CD14-positive monocyte (primary cell): ENCODE measurements around the gene SYDE1. TPM values are rescaled to one million over a fixed set of nuclear protein-coding genes. Genes with fewer than 3 reads are reported as not detected.

Experiments used
- DNase-seq, 3 donors: peaks; one replicate each; pipeline ENCODE4 v3.0.0-alpha.2; 2011 to 2022
- H2AFZ ChIP-seq: 2 replicates; pipeline ENCODE4 v1.6.0; 2012; ENCODE audit warnings: mild to moderate bottlenecking, low read depth, low read length, inconsistent platforms; ENCODE audit not compliant: insufficient read depth, poor library complexity, severe bottlenecking
- H3K27ac ChIP-seq, 2 donors: 1 replicate in 1 of 2; 2 replicates in 1 of 2; pipeline ENCODE4 v1.5.1; 2012 to 2013; ENCODE audit warnings: low read length in 2 of 2, control low read depth in 1 of 2, inconsistent platforms in 1 of 2, low read depth in 1 of 2, mild to moderate bottlenecking in 1 of 2
- H3K27me3 ChIP-seq, 2 donors: one replicate each; pipeline versions ENCODE4 v1.6.0 to v1.6.1; 2011 to 2013; ENCODE audit warnings: low read length in 2 of 2; ENCODE audit not compliant: control insufficient read depth in 2 of 2, insufficient read depth in 2 of 2
- H3K36me3 ChIP-seq, 2 donors: replicated peaks in 1 of 2; 1 replicate in 1 of 2; 2 replicates in 1 of 2; pipeline versions ENCODE4 v1.5.1 to v1.6.1; 2012 to 2013; ENCODE audit warnings: low read length in 2 of 2, control low read depth in 1 of 2, inconsistent platforms in 1 of 2, mild to moderate bottlenecking in 1 of 2; ENCODE audit not compliant: insufficient read depth in 2 of 2, control insufficient read depth in 1 of 2
- H3K4me1 ChIP-seq, 2 donors: 1 replicate in 1 of 2; 2 replicates in 1 of 2; pipeline versions ENCODE4 v1.5.1 to v1.6.1; 2012 to 2013; ENCODE audit warnings: low read length in 2 of 2, control low read depth in 1 of 2, inconsistent platforms in 1 of 2, mild to moderate bottlenecking in 1 of 2, moderate library complexity in 1 of 2; ENCODE audit not compliant: insufficient read depth in 2 of 2, control insufficient read depth in 1 of 2
- H3K4me2 ChIP-seq: replicated peaks from 2 replicates; pipeline ENCODE3; 2012; ENCODE audit warnings: low read length, moderate library complexity, mild to moderate bottlenecking; ENCODE audit not compliant: poor library complexity, severe bottlenecking; ENCODE audit errors: extremely low read depth
- H3K4me3 ChIP-seq, 3 experiments: fragments of 200-600 bp in 1 of 3; sonication (generic) in 1 of 3; replicated peaks in 1 of 3; 1 replicate in 2 of 3; 2 replicates in 1 of 3; pipeline ENCODE4 v1.5.1; 2011 to 2013; ENCODE audit warnings: low read length in 3 of 3, mild to moderate bottlenecking in 3 of 3, control low read depth in 2 of 3, low read depth in 2 of 3, inconsistent platforms in 1 of 3, moderate library complexity in 1 of 3
- H3K79me2 ChIP-seq: 2 replicates; pipeline ENCODE4 v1.6.0; 2012; ENCODE audit warnings: mild to moderate bottlenecking, control low read depth, inconsistent platforms, low read length, moderate library complexity; ENCODE audit not compliant: insufficient read depth
- H3K9ac ChIP-seq: 2 replicates; pipeline ENCODE4 v1.6.0; 2017; ENCODE audit warnings: low read length, mild to moderate bottlenecking; ENCODE audit not compliant: insufficient read depth, poor library complexity, severe bottlenecking
- H3K9me3 ChIP-seq, 2 donors: replicated peaks in 1 of 2; 1 replicate in 1 of 2; 2 replicates in 1 of 2; pipeline versions ENCODE4 v1.5.1 to v1.6.1; 2012 to 2013; ENCODE audit warnings: low read length in 2 of 2, control low read depth in 1 of 2; ENCODE audit not compliant: control insufficient read depth in 1 of 2, insufficient read depth in 1 of 2
- H4K20me1 ChIP-seq: 2 replicates; pipeline ENCODE4 v1.6.0; 2012; ENCODE audit warnings: mild to moderate bottlenecking, low read length, control low read depth, moderate library complexity; ENCODE audit not compliant: insufficient read depth
- H3K27ac Mint-ChIP-seq, 7 donors: one replicate each; pipeline ENCODE4 v1.8.0; 2020; ENCODE audit warnings: mild to moderate bottlenecking in 7 of 7, mixed read lengths in 7 of 7, moderate library complexity in 6 of 7, inconsistent platforms in 2 of 7
- H3K27me3 Mint-ChIP-seq, 3 donors: one replicate each; pipeline ENCODE4 v1.8.0; 2021 to 2022; ENCODE audit warnings: low read depth in 3 of 3, mild to moderate bottlenecking in 3 of 3, mixed read lengths in 3 of 3, moderate library complexity in 3 of 3, inconsistent platforms in 1 of 3
- H3K36me3 Mint-ChIP-seq, 2 donors: one replicate each; pipeline ENCODE4 v1.8.0; 2020; ENCODE audit warnings: mixed read lengths in 2 of 2, inconsistent platforms in 1 of 2, mild to moderate bottlenecking in 1 of 2
- H3K4me1 Mint-ChIP-seq: one replicate; pipeline ENCODE4 v1.8.0; 2020; ENCODE audit warnings: mild to moderate bottlenecking, mixed read lengths
- H3K4me3 Mint-ChIP-seq, 2 donors: one replicate each; pipeline ENCODE4 v1.8.0; 2020; ENCODE audit warnings: mild to moderate bottlenecking in 2 of 2, mixed read lengths in 2 of 2, moderate library complexity in 1 of 2
- H3K9me3 Mint-ChIP-seq, 7 donors: one replicate each; pipeline ENCODE4 v1.8.0; 2020 to 2022; ENCODE audit warnings: mixed read lengths in 7 of 7, mild to moderate bottlenecking in 6 of 7, moderate library complexity in 6 of 7, inconsistent platforms in 2 of 7
- CTCF ChIP-seq: fragments of 200-600 bp; IDR thresholded peaks from one replicate; pipeline ENCODE4 v1.8.0; 2022; ENCODE audit warnings: antibody characterized with exemption, mild to moderate bottlenecking
- WGBS: methylation state at CpG from one replicate; pipeline ENCODE4 v1.1.5; 2013; ENCODE audit warnings: missing lambda C conversion rate; ENCODE audit not compliant: insufficient coverage; 5-methylcytosine and 5-hydroxymethylcytosine counted together
- intact Hi-C, 2 donors: fragments of 100-400 bp; cut with micrococcal nuclease; formaldehyde crosslinking; loops; one replicate each; pipeline versions ENCODE4 v1.15.0 to v1.15.1; 2023
- polyA plus RNA-seq, 3 donors: library from polyadenylated mRNA; depleted of rRNA in 1 of 3; unstranded in 2 of 3; stranded (reverse) in 1 of 3; fragments of 300-500 nt in 2 of 3; fragments of >200 nt in 1 of 3; fragmentation: Illumina TruSeq in 2 of 3; gene quantifications; 1 replicate in 2 of 3; 2 replicates in 1 of 3; pipeline ENCODE4 v1.2.3, GENCODE V29; 2012 to 2021

Gene SYDE1
- polyA plus RNA-seq, 3 donors, result not detected

DNA sequence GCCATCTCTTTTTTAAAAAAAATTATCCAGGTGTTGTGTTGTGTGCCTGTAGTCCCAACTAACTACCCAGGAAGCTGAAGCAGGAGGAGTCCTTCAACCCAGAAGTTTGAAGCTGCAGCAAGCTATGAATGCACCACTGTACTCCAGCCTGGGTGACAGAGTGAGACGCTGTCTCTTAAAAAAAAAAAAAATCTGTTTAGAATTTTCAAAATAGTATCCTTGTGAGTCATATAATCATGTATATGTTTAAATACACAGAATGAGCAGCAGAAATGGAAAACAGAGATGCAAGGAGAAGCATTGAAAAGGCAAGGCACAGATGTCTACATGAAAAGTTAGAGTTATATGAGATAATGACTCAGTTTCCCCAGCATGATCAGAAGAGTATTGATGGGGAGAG, 31.2 kb downstream of the SYDE1 start:
- no peak for DNase-seq
- no peaks in the 10 kb centered on the region for H3K36me3 ChIP-seq
- no peak overlapping the region for H3K27ac ChIP-seq
- H3K79me2 ChIP-seq, result no peaks in the 10 kb centered on the region
- H3K4me2 ChIP-seq, result no peak overlapping the region
- H3K4me1 Mint-ChIP-seq, result no peaks in the 10 kb centered on the region
- no peaks in the 10 kb centered on the region for H3K36me3 Mint-ChIP-seq
- H4K20me1 ChIP-seq, result no peaks in the 10 kb centered on the region
- no peak overlapping the region for H3K4me3 ChIP-seq
- intact Hi-C loops, result no loop called here
- no CpG with 5 or more reads among the region's 1 CpG for WGBS
- peaks cover 0 to 6% (median 6%) of the 10 kb centered on the region in 3 donors for H3K27me3 Mint-ChIP-seq
- no peak overlapping the region for H3K27ac Mint-ChIP-seq
- no peak overlapping the region for H3K9ac ChIP-seq
- H2AFZ ChIP-seq, result no peak overlapping the region
- H3K27me3 ChIP-seq, result no peaks in the 10 kb centered on the region
- no peaks in the 10 kb centered on the region for H3K4me1 ChIP-seq
- TF ChIP-seq CTCF, result no peak
- H3K4me3 Mint-ChIP-seq, result no peak overlapping the region
- peaks cover 6 to 18% of the 10 kb centered on the region in 2 donors for H3K9me3 ChIP-seq
- peaks cover 8 to 28% (median 20%) of the 10 kb centered on the region in 7 donors for H3K9me3 Mint-ChIP-seq

- Mint-ChIP-seq H3K36me3 (no peaks in the 10 kb centered on the region), H3K9me3 (peaks cover 8 to 28% (median 20%) of the 10 kb centered on the region in 7 donors), H3K4me3 (no peak overlapping the region), H3K4me1 (no peaks in the 10 kb centered on the region), H3K27ac (no peak overlapping the region), H3K27me3 (peaks cover 3 to 6% (median 5%) of the 10 kb centered on the region in 3 donors)
- H3K9ac ChIP-seq, result no peak overlapping the region
- no peak overlapping the region for H3K27ac ChIP-seq
- intact Hi-C loops, result no loop called here
- no peak overlapping the region for H3K4me2 ChIP-seq
- H3K79me2 ChIP-seq, result no peaks in the 10 kb centered on the region
- no peak for DNase-seq
- no peak for TF ChIP-seq CTCF
- peaks cover 6 to 18% of the 10 kb centered on the region in 2 donors for H3K9me3 ChIP-seq
- WGBS, result 85% methylated on average over 24 of the region's 25 CpGs
- H3K36me3 ChIP-seq, result no peaks in the 10 kb centered on the region
- H3K27me3 ChIP-seq, result no peaks in the 10 kb centered on the region
- H4K20me1 ChIP-seq, result no peaks in the 10 kb centered on the region
- H2AFZ ChIP-seq, result no peak overlapping the region
- no peak overlapping the region for H3K4me3 ChIP-seq
- H3K4me1 ChIP-seq, result no peaks in the 10 kb centered on the region
Observed at GRCh38 chr19:15141143-15141542, 33.9 kb downstream of the SYDE1 start.
